ENCODE measurements around the gene ABCF1. TPM values are rescaled to one million over a fixed set of nuclear protein-coding genes. Genes with fewer than 3 reads are reported as not detected.

The ABCF1 gene
- total RNA-seq, 1 experiment from 2014 or later = 63.9 TPM

- H3K4me3 Mint-ChIP-seq (ENCODE audit: unreplicated experiment) = no peak overlapping the region
- intact Hi-C loops (cut with micrococcal nuclease) = no loop called here
- no peaks in the 10 kb centered on the region for H3K9me3 Mint-ChIP-seq (ENCODE audit: unreplicated experiment)
- peaks cover 44% of the 10 kb centered on the region for H3K4me1 Mint-ChIP-seq (ENCODE audit: insufficient read depth, unreplicated experiment)
- no peak for DNase-seq (ENCODE audit: unreplicated experiment)
- H3K27ac Mint-ChIP-seq (ENCODE audit: low read depth, unreplicated experiment) = peak overlapping the region; percentile 14
- no TSS peak for BruUV-seq (replicated peaks)
- no peaks in the 10 kb centered on the region for H3K27me3 Mint-ChIP-seq (ENCODE audit: insufficient read depth, unreplicated experiment)
- CTCF ChIA-PET = interaction anchor here (1.1 to 2.0 kb wide), 7 partner anchors 8 to 128 kb away, joined by 3 to 14 read pairs (median 4); partner anchors contain the start of genes DHX16 and MDC1
- TF ChIP-seq, protein P1, sequence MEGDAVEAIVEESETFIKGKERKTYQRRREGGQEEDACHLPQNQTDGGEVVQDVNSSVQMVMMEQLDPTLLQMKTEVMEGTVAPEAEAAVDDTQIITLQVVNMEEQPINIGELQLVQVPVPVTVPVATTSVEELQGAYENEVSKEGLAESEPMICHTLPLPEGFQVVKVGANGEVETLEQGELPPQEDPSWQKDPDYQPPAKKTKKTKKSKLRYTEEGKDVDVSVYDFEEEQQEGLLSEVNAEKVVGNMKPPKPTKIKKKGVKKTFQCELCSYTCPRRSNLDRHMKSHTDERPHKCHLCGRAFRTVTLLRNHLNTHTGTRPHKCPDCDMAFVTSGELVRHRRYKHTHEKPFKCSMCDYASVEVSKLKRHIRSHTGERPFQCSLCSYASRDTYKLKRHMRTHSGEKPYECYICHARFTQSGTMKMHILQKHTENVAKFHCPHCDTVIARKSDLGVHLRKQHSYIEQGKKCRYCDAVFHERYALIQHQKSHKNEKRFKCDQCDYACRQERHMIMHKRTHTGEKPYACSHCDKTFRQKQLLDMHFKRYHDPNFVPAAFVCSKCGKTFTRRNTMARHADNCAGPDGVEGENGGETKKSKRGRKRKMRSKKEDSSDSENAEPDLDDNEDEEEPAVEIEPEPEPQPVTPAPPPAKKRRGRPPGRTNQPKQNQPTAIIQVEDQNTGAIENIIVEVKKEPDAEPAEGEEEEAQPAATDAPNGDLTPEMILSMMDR (IDR thresholded peaks at IDR 0.05; ENCODE audit: unreplicated experiment) = no peak
- peaks cover 80% of the 10 kb centered on the region for H3K36me3 Mint-ChIP-seq (ENCODE audit: insufficient read depth, unreplicated experiment)
- POLR2A ChIA-PET = interaction anchor here (0.9 to 4.8 kb wide), 8 partner anchors 12 to 118 kb away, joined by 3 to 107 read pairs (median 18); partner anchors contain the start of genes C6orf136, GNL1, MDC1 and PRR3
Observed at GRCh38 chr6:30611856-30612194, 40.6 kb downstream of the ABCF1 start.

GRCh38 chr6:30612213-30612612, 41.0 kb downstream of the ABCF1 start:
- intact Hi-C loops (cut with micrococcal nuclease) = no loop called here
- ChIA-PET CTCF (interaction anchor here (0.9 to 2.0 kb wide), 11 partner anchors 9 to 475 kb away, joined by 3 to 14 read pairs (median 4); partner anchors contain the start of genes DHX16 and MDC1), POLR2A (interaction anchor here (0.6 to 4.8 kb wide), 18 partner anchors 13 to 266 kb away, joined by 3 to 107 read pairs (median 4); partner anchors contain the start of genes ABCF1, C6orf136, DHX16 and FLOT1)
- H3K27ac Mint-ChIP-seq (ENCODE audit: low read depth, unreplicated experiment) = peak overlapping the region; percentile 14
- no peak overlapping the region for H3K4me3 Mint-ChIP-seq (ENCODE audit: unreplicated experiment)
- H3K9me3 Mint-ChIP-seq (ENCODE audit: unreplicated experiment) = no peaks in the 10 kb centered on the region
- H3K4me1 Mint-ChIP-seq (ENCODE audit: insufficient read depth, unreplicated experiment) = peaks cover 44% of the 10 kb centered on the region
- peak; percentile 40 for DNase-seq (ENCODE audit: unreplicated experiment)
- TF ChIP-seq, protein P1 (IDR thresholded peaks at IDR 0.05; ENCODE audit: unreplicated experiment) = peak; percentile 25
- H3K27me3 Mint-ChIP-seq (ENCODE audit: insufficient read depth, unreplicated experiment) = no peaks in the 10 kb centered on the region
- peaks cover 80% of the 10 kb centered on the region for H3K36me3 Mint-ChIP-seq (ENCODE audit: insufficient read depth, unreplicated experiment)
- BruUV-seq (replicated peaks) = no TSS peak

- peaks cover 38% of the 10 kb centered on the region for H3K4me1 Mint-ChIP-seq (ENCODE audit: insufficient read depth, unreplicated experiment)
- H3K36me3 Mint-ChIP-seq (ENCODE audit: insufficient read depth, unreplicated experiment) = peaks cover 80% of the 10 kb centered on the region
- ChIA-PET CTCF (interaction anchor here (0.5 to 2.1 kb wide), 19 partner anchors 9 to 475 kb away, joined by 3 to 14 read pairs (median 3); partner anchors contain the start of genes DHX16 and MDC1), POLR2A (interaction anchor here (0.6 to 4.8 kb wide), 24 partner anchors 8 to 1214 kb away, joined by 3 to 107 read pairs (median 4); partner anchors contain the start of genes ABCF1, C6orf136, DHX16 and FLOT1)
- H3K4me3 Mint-ChIP-seq (ENCODE audit: unreplicated experiment) = no peak overlapping the region
- peak; percentile 25 for DNase-seq (ENCODE audit: unreplicated experiment)
- peak overlapping the region; percentile 67 for H3K27ac Mint-ChIP-seq (ENCODE audit: low read depth, unreplicated experiment)
- BruUV-seq (replicated peaks) = no TSS peak
- H3K27me3 Mint-ChIP-seq (ENCODE audit: insufficient read depth, unreplicated experiment) = no peaks in the 10 kb centered on the region
- H3K9me3 Mint-ChIP-seq (ENCODE audit: unreplicated experiment) = no peaks in the 10 kb centered on the region
- TF ChIP-seq, protein P1 (IDR thresholded peaks at IDR 0.05; ENCODE audit: unreplicated experiment) = no peak
- intact Hi-C loops (cut with micrococcal nuclease) = no loop called here
Observed at GRCh38 chr6:30612687-30613248, 41.5 kb downstream of the ABCF1 start.

DNA sequence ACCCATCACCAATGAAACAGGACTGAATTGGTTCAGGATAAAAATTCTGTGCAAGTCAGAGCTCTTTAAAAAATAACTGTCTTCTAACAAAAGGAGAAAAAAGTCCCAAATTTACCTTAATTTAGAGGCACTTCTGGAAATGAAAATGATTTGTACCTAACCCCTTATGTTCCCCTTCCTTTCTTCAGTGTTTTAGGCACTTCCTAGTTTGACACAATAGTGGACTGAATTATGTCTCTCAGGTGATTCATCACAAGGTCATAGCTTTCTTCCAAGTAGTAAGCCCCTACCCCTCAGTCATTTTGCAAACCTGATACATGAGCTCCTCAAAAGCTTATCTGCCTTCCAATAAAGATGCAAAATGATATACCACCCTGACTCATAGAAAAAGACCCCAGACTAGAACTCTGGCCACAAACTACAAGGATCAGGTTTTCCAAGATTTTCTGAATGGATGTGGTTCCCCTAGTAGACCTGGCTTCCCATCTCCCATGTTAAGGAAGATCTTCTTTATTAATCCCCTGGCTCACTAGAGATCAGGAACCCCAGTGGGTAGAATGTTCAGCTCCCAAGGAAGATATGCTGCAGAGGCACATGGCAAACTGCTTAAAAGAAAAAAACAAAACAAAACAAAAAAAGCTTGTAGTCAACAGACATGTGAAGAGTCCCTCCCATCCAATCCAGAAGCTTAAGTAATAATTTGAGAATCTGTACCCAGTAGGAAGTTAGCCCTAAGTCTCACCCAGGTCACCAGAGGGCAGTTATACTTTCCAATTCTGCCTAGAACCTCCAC, 42.2 kb downstream of the ABCF1 start:
- peaks cover 38% of the 10 kb centered on the region for H3K4me1 Mint-ChIP-seq (ENCODE audit: insufficient read depth, unreplicated experiment)
- no peak overlapping the region for H3K4me3 Mint-ChIP-seq (ENCODE audit: unreplicated experiment)
- DNase-seq (ENCODE audit: unreplicated experiment) = peak; percentile 27
- H3K27me3 Mint-ChIP-seq (ENCODE audit: insufficient read depth, unreplicated experiment) = no peaks in the 10 kb centered on the region
- CTCF ChIA-PET = interaction anchor here (0.5 to 2.1 kb wide), 16 partner anchors 10 to 474 kb away, joined by 3 to 14 read pairs (median 4); no protein-coding TSS in a partner anchor
- POLR2A ChIA-PET = interaction anchor here (0.6 to 4.8 kb wide), 27 partner anchors 9 to 1213 kb away, joined by 3 to 107 read pairs (median 5); partner anchors contain the start of genes ABCF1, DHX16, FLOT1 and GNL1
- BruUV-seq (replicated peaks) = no TSS peak
- intact Hi-C loops (cut with micrococcal nuclease) = no loop called here
- no peaks in the 10 kb centered on the region for H3K9me3 Mint-ChIP-seq (ENCODE audit: unreplicated experiment)
- H3K36me3 Mint-ChIP-seq (ENCODE audit: insufficient read depth, unreplicated experiment) = peaks cover 78% of the 10 kb centered on the region
- peak overlapping the region; percentile 67 for H3K27ac Mint-ChIP-seq (ENCODE audit: low read depth, unreplicated experiment)
- TF ChIP-seq, protein P1 (IDR thresholded peaks at IDR 0.05; ENCODE audit: unreplicated experiment) = no peak

Measured in MCF 10A (cell line).